ENCODE measurements around the gene CARD9.

The CARD9 gene

DNA sequence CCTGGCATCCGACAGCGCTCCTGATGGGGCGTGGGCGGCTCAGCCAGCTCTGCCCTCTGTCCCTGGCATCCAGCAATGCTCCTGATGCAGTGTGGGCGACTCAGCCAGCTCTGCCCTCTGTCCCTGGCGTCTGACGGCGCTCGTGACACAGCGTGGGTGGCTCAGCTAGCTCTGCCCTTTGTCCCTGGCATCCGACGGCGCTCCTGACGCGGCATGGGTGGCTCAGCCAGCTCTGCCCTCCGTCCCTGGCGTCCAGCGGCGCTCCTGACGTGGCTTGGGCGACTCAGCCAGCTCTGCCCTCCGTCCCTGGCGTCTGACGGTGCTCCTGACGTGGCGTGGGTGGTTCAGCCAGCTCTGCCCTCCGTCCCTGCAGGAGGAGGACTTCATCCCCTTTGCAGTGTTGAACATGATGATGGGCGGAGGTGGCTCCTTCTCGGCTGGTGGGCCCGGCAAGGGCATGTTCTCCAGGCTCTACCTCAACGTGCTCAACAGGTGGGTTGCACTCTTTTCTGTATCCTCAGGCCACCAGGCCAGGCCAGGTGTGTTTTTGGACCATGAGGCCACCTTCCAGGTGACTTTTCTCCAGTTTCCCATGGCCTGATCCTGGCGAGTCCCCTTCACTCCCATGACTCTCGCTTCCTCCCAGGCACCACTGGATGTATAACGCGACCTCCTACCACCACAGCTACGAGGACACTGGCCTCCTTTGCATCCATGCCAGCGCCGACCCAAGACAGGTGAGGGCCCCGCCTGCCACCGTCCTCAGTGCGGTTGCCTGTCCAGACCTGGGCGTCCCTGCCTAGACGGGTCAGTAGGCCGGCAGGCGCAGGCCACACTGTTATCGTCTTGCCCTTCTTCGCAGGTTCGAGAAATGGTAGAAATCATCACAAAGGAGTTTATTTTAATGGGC, 45.0 kb upstream of the CARD9 start:
- Histone ChIP-seq H3K27ac (no peak overlapping the region), H2AFZ (ENCODE audit: low read depth) (no peak overlapping the region), H4K20me1 (ENCODE audit: insufficient read depth) (no peaks in the 10 kb centered on the region), H3K36me3 (ENCODE audit: insufficient read depth) (peaks cover 4% of the 10 kb centered on the region; the same call in 1 of the 2 replicates), H3K4me2 (no peak overlapping the region), H3K9ac (no peak overlapping the region), H3K79me2 (ENCODE audit: insufficient read depth, low read depth) (no peaks in the 10 kb centered on the region; the same call in 1 of the 2 replicates), H3K4me3 (IDR thresholded peaks at IDR 0.05; ENCODE audit: insufficient read depth, low read depth, low read length) (no peak overlapping the region), H3K27me3 (ENCODE audit: insufficient read depth, low read depth) (no peaks in the 10 kb centered on the region), H3K4me1 (ENCODE audit: low read depth, poor library complexity, severe bottlenecking) (no peaks in the 10 kb centered on the region)
- no peak for TF ChIP-seq CTCF (conservative IDR thresholded peaks at IDR 0.05; ENCODE audit: low read depth, low read length)

- Histone ChIP-seq H3K27ac (no peak overlapping the region), H4K20me1 (ENCODE audit: insufficient read depth) (no peaks in the 10 kb centered on the region; the same call in 1 of the 2 replicates), H3K79me2 (ENCODE audit: insufficient read depth, low read depth) (peaks cover 13% of the 10 kb centered on the region), H3K4me2 (no peak overlapping the region), H3K9ac (no peak overlapping the region), H3K4me3 (IDR thresholded peaks at IDR 0.05; ENCODE audit: insufficient read depth, low read depth, low read length) (no peak overlapping the region), H3K36me3 (ENCODE audit: insufficient read depth) (no peaks in the 10 kb centered on the region; the same call in 1 of the 2 replicates), H3K4me1 (ENCODE audit: low read depth, poor library complexity, severe bottlenecking) (peaks cover 8% of the 10 kb centered on the region), H3K27me3 (ENCODE audit: insufficient read depth, low read depth) (no peaks in the 10 kb centered on the region), H2AFZ (ENCODE audit: low read depth) (no peak overlapping the region)
- no peak for TF ChIP-seq CTCF (conservative IDR thresholded peaks at IDR 0.05; ENCODE audit: low read depth, low read length)
These were observed 43.4 kb upstream of the CARD9 start for GRCh38 chr9:136416914-136417313.

GRCh38 chr9:136416427-136416826, 43.0 kb upstream of the CARD9 start:
- H3K27ac ChIP-seq = no peak overlapping the region
- H3K4me1 ChIP-seq (ENCODE audit: low read depth, poor library complexity, severe bottlenecking) = peaks cover 12% of the 10 kb centered on the region
- no peaks in the 10 kb centered on the region for H3K27me3 ChIP-seq (ENCODE audit: insufficient read depth, low read depth)
- H3K4me2 ChIP-seq = no peak overlapping the region
- no peak overlapping the region for H2AFZ ChIP-seq (ENCODE audit: low read depth)
- no peak overlapping the region for H3K4me3 ChIP-seq (IDR thresholded peaks at IDR 0.05; ENCODE audit: insufficient read depth, low read depth, low read length)
- no peak for TF ChIP-seq CTCF (conservative IDR thresholded peaks at IDR 0.05; ENCODE audit: low read depth, low read length)
- H4K20me1 ChIP-seq (ENCODE audit: insufficient read depth) = no peaks in the 10 kb centered on the region; the same call in 1 of the 2 replicates
- peaks cover 18% of the 10 kb centered on the region for H3K79me2 ChIP-seq (ENCODE audit: insufficient read depth, low read depth)
- H3K36me3 ChIP-seq (ENCODE audit: insufficient read depth) = no peaks in the 10 kb centered on the region; the same call in 1 of the 2 replicates
- H3K9ac ChIP-seq = no peak overlapping the region

DNA sequence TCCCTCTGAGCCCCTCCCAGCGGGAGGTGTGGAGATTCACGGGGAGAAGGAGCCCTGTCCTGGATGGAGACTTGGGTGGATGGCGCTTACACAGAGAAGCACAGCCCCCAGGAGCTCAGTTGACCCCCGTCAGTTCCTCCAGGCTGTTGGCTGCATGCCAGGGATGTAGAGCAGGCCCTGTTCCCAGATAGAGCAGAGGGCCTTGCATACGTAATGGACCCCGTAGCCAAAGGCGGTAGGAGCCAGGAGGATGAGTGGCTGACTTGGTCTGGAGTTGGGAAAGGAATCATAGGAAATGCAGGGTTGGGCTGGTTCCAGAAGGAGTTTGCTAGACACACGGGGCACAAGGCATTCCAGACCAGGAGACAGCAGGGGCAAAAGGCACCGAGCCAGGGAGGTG, 39.5 kb upstream of the CARD9 start:
- H3K27me3 ChIP-seq (ENCODE audit: insufficient read depth, low read depth) = no peaks in the 10 kb centered on the region
- H3K4me3 ChIP-seq (IDR thresholded peaks at IDR 0.05; ENCODE audit: insufficient read depth, low read depth, low read length) = no peak overlapping the region
- no peak overlapping the region for H3K9ac ChIP-seq
- peaks cover 4% of the 10 kb centered on the region; the same call in 1 of the 2 replicates for H4K20me1 ChIP-seq (ENCODE audit: insufficient read depth)
- H3K79me2 ChIP-seq (ENCODE audit: insufficient read depth, low read depth) = peaks cover 45% of the 10 kb centered on the region
- no peak overlapping the region for H3K4me2 ChIP-seq
- no peaks in the 10 kb centered on the region; the same call in 1 of the 2 replicates for H3K36me3 ChIP-seq (ENCODE audit: insufficient read depth)
- H3K4me1 ChIP-seq (ENCODE audit: low read depth, poor library complexity, severe bottlenecking) = peaks cover 23% of the 10 kb centered on the region
- TF ChIP-seq CTCF (conservative IDR thresholded peaks at IDR 0.05; ENCODE audit: low read depth, low read length) = no peak
- no peak overlapping the region for H2AFZ ChIP-seq (ENCODE audit: low read depth)
- no peak overlapping the region for H3K27ac ChIP-seq

Data from KMS-11 (cell line).